GM12878 (cell line): ENCODE results near the gene ZNF506.

Experiments
- RCOR1 ChIP-seq: conservative IDR thresholded peaks from 2 replicates; pipeline ENCODE4 v1.6.1; 2012; ENCODE audit warnings: low read depth, low read length, improper control_type of control experiment
- SREBF2 ChIP-seq: IDR thresholded peaks from 2 replicates; pipeline ENCODE4 v1.6.1; 2012; ENCODE audit warnings: mild to moderate bottlenecking, low read length
- TAF1 ChIP-seq: IDR thresholded peaks from 2 replicates; pipeline ENCODE4 v1.6.1; 2011; ENCODE audit warnings: mild to moderate bottlenecking, low read depth, low read length, borderline replicate concordance
- ZNF687 ChIP-seq: fragments of 450-650 bp; IDR thresholded peaks from 2 replicates; pipeline ENCODE4 v1.6.1; 2017; ENCODE audit warnings: mild to moderate bottlenecking, moderate library complexity
- TF ChIP-seq, protein P1 (sequence below): IDR thresholded peaks from 2 replicates; pipeline ENCODE4 v1.6.1; 2012; ENCODE audit warnings: low read depth, low read length, improper control_type of control experiment
- TF ChIP-seq, protein P2 (sequence below), 3 experiments: IDR thresholded peaks in 2 of 3; conservative IDR thresholded peaks in 1 of 3; 2 replicates each; pipeline ENCODE4 v1.5.1; 2011; ENCODE audit warnings: low read depth in 3 of 3, low read length in 3 of 3, mild to moderate bottlenecking in 3 of 3, control low read depth in 2 of 3, moderate library complexity in 2 of 3, inconsistent platforms in 1 of 3, mixed read lengths in 1 of 3; ENCODE audit not compliant: control insufficient read depth in 2 of 3, insufficient read depth in 1 of 3; ENCODE audit errors: extremely low read depth in 1 of 3
- TF ChIP-seq, protein P3 (sequence below): IDR thresholded peaks from 2 replicates; pipeline ENCODE4 v1.6.1; 2012; ENCODE audit warnings: mild to moderate bottlenecking, low read depth, low read length

- TF ChIP-seq, protein P1, sequence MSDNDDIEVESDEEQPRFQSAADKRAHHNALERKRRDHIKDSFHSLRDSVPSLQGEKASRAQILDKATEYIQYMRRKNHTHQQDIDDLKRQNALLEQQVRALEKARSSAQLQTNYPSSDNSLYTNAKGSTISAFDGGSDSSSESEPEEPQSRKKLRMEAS = no peak
- TF ChIP-seq, protein P2, sequence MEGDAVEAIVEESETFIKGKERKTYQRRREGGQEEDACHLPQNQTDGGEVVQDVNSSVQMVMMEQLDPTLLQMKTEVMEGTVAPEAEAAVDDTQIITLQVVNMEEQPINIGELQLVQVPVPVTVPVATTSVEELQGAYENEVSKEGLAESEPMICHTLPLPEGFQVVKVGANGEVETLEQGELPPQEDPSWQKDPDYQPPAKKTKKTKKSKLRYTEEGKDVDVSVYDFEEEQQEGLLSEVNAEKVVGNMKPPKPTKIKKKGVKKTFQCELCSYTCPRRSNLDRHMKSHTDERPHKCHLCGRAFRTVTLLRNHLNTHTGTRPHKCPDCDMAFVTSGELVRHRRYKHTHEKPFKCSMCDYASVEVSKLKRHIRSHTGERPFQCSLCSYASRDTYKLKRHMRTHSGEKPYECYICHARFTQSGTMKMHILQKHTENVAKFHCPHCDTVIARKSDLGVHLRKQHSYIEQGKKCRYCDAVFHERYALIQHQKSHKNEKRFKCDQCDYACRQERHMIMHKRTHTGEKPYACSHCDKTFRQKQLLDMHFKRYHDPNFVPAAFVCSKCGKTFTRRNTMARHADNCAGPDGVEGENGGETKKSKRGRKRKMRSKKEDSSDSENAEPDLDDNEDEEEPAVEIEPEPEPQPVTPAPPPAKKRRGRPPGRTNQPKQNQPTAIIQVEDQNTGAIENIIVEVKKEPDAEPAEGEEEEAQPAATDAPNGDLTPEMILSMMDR (IDR thresholded peaks at IDR 0.05 in 2 of 3, conservative IDR thresholded peaks at IDR 0.05 in 1 of 3; ENCODE audit: control insufficient read depth in 2 of 3, extremely low read depth in 1 of 3, insufficient read depth in 1 of 3, low read depth in 3 of 3, low read length in 3 of 3) = no peak
- TF ChIP-seq ZNF687 (no peak), RCOR1 (no peak), TAF1 (no peak), SREBF2 (no peak)
- TF ChIP-seq, protein P3, sequence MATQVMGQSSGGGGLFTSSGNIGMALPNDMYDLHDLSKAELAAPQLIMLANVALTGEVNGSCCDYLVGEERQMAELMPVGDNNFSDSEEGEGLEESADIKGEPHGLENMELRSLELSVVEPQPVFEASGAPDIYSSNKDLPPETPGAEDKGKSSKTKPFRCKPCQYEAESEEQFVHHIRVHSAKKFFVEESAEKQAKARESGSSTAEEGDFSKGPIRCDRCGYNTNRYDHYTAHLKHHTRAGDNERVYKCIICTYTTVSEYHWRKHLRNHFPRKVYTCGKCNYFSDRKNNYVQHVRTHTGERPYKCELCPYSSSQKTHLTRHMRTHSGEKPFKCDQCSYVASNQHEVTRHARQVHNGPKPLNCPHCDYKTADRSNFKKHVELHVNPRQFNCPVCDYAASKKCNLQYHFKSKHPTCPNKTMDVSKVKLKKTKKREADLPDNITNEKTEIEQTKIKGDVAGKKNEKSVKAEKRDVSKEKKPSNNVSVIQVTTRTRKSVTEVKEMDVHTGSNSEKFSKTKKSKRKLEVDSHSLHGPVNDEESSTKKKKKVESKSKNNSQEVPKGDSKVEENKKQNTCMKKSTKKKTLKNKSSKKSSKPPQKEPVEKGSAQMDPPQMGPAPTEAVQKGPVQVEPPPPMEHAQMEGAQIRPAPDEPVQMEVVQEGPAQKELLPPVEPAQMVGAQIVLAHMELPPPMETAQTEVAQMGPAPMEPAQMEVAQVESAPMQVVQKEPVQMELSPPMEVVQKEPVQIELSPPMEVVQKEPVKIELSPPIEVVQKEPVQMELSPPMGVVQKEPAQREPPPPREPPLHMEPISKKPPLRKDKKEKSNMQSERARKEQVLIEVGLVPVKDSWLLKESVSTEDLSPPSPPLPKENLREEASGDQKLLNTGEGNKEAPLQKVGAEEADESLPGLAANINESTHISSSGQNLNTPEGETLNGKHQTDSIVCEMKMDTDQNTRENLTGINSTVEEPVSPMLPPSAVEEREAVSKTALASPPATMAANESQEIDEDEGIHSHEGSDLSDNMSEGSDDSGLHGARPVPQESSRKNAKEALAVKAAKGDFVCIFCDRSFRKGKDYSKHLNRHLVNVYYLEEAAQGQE = no peak
These were observed 37.2 kb upstream of the ZNF506 start for GRCh38 chr19:19858751-19859150.
